22Rv1 (cell line): Measurements from ENCODE around the gene ARRDC2.

ENCODE experiments used
- ZFX ChIP-seq: fragments of 450-650 bp; IDR thresholded peaks from 2 replicates; pipeline ENCODE4 v1.6.1; 2017; ENCODE audit warnings: antibody characterized with exemption, borderline replicate concordance
- TF ChIP-seq, protein P1 (sequence below): fragments of 450-650 bp; IDR thresholded peaks from 2 replicates; pipeline ENCODE4 v1.5.1; 2017; ENCODE audit warnings: mild to moderate bottlenecking

DNA sequence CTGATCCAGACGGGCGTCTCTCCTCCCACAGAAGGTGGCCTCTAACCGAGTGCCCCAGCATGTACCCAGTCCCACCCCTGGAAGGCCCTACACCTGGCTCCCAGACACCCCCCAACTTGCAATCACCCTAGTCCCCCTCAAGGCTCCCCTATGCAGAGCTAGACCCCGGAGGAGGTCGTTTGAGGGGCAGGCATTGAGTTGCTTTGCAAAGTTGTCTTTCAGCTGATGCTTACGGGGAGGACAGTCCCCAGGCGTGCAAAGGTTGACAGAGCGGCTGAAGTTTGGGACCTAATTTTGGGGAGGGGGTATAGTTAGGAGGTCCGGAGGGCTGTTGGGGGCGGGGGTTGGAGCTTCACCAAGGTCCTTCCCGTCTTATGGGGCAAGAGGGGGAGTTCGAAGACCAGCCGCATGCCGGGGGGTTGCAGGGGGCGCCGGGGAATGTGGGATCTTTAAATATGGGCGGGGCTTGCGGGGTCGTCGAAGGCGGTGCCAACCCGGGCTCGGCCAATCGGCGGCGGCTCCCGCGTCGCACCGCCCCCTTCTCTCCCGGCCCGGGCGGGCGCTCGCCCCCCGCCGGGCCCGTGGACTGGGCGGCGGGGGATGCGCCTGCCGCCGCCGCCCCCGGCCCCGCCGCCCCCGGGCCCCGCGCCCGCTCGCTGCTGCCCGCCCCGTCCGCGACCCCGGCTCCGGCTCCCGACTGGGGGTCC, 41.3 kb upstream of the ARRDC2 start, which contains the start of gene KCNN1:
- TF ChIP-seq, protein P1, sequence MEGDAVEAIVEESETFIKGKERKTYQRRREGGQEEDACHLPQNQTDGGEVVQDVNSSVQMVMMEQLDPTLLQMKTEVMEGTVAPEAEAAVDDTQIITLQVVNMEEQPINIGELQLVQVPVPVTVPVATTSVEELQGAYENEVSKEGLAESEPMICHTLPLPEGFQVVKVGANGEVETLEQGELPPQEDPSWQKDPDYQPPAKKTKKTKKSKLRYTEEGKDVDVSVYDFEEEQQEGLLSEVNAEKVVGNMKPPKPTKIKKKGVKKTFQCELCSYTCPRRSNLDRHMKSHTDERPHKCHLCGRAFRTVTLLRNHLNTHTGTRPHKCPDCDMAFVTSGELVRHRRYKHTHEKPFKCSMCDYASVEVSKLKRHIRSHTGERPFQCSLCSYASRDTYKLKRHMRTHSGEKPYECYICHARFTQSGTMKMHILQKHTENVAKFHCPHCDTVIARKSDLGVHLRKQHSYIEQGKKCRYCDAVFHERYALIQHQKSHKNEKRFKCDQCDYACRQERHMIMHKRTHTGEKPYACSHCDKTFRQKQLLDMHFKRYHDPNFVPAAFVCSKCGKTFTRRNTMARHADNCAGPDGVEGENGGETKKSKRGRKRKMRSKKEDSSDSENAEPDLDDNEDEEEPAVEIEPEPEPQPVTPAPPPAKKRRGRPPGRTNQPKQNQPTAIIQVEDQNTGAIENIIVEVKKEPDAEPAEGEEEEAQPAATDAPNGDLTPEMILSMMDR, result no peak
- no peak for TF ChIP-seq ZFX
